ENCODE measurements around the gene CCDC197. TPM values are rescaled to one million over a fixed set of nuclear protein-coding genes. Genes with fewer than 3 reads are reported as not detected.

CCDC197 gene
- total RNA-seq, 2 experiments from 2014 or later: not detected

- intact Hi-C loops (cut with DNase I, micrococcal nuclease): loop anchor here in 1 of 2 experiments (2.0 kb wide), 1 partner anchor 17 kb away; no protein-coding TSS in a partner anchor
- Histone ChIP-seq H3K4me1 (ENCODE audit: insufficient read depth, low read length) (peaks cover 70% of the 10 kb centered on the region), H3K36me3 (ENCODE audit: insufficient read depth, low read length) (no peaks in the 10 kb centered on the region), H3K27me3 (ENCODE audit: control insufficient read depth in 1 of 2, insufficient read depth in 2 of 2, low read length in 2 of 2) (no peaks in the 10 kb centered on the region), H3K9me3 (ENCODE audit: control insufficient read depth in 1 of 2, insufficient read depth in 1 of 2, low read length in 2 of 2) (no peaks in the 10 kb centered on the region), H3K4me3 (ENCODE audit: low read length) (peak overlapping the region; percentile 49), H3K27ac (ENCODE audit: low read depth in 1 of 2, low read length in 2 of 2) (no peak overlapping the region)
- Mint-ChIP-seq H3K4me1 (ENCODE audit: low read depth) (peaks cover 62% of the 10 kb centered on the region), H3K27ac (no peak overlapping the region), H3K36me3 (ENCODE audit: low read depth) (no peaks in the 10 kb centered on the region), H3K9me3 (no peaks in the 10 kb centered on the region), H3K4me3 (no peak overlapping the region), H3K27me3 (no peaks in the 10 kb centered on the region)
- DNase-seq (no peak), ATAC-seq (ENCODE audit: poor library complexity) (no peak)
- ChIA-PET POLR2A (interaction anchor here (1.7 to 2.3 kb wide), 3 partner anchors 9 to 14 kb away, joined by 7 to 11 read pairs (median 8); no protein-coding TSS in a partner anchor), CTCF (interaction anchor here (0.9 to 3.0 kb wide), 2 partner anchors 14 to 17 kb away, joined by 3 to 21 read pairs; no protein-coding TSS in a partner anchor)
- no peak for TF ChIP-seq CTCF (IDR thresholded peaks at IDR 0.05)
Observed at GRCh38 chr14:93953739-93954515, 43.2 kb upstream of the CCDC197 start.

- Mint-ChIP-seq H3K27me3 (no peaks in the 10 kb centered on the region), H3K27ac (peak overlapping the region; percentile 73), H3K9me3 (no peaks in the 10 kb centered on the region), H3K4me3 (peak overlapping the region; percentile 56), H3K4me1 (ENCODE audit: low read depth) (peaks cover 67% of the 10 kb centered on the region), H3K36me3 (ENCODE audit: low read depth) (no peaks in the 10 kb centered on the region)
- TF ChIP-seq CTCF (IDR thresholded peaks at IDR 0.05): no peak
- no peak for ATAC-seq (ENCODE audit: poor library complexity)
- intact Hi-C loops (cut with DNase I, micrococcal nuclease): loop anchor here in 1 of 2 experiments (2.0 kb wide), 1 partner anchor 16 kb away; no protein-coding TSS in a partner anchor
- Histone ChIP-seq H3K4me1 (ENCODE audit: insufficient read depth, low read length) (peaks cover 75% of the 10 kb centered on the region), H3K27me3 (ENCODE audit: control insufficient read depth in 1 of 2, insufficient read depth in 2 of 2, low read length in 2 of 2) (no peaks in the 10 kb centered on the region), H3K4me3 (ENCODE audit: low read length) (peak overlapping the region; percentile 49), H3K27ac (ENCODE audit: low read depth in 1 of 2, low read length in 2 of 2) (no peak overlapping the region), H3K9me3 (ENCODE audit: control insufficient read depth in 1 of 2, insufficient read depth in 1 of 2, low read length in 2 of 2) (no peaks in the 10 kb centered on the region), H3K36me3 (ENCODE audit: insufficient read depth, low read length) (no peaks in the 10 kb centered on the region)
- DNase-seq: no peak
- CTCF ChIA-PET: interaction anchor here (0.9 to 3.0 kb wide), 2 partner anchors 15 to 17 kb away, joined by 3 to 21 read pairs; no protein-coding TSS in a partner anchor
- POLR2A ChIA-PET: interaction anchor here (1.7 to 2.3 kb wide), 2 partner anchors 9 to 15 kb away, joined by 7 to 11 read pairs; no protein-coding TSS in a partner anchor
Observed at GRCh38 chr14:93954516-93954830, 42.6 kb upstream of the CCDC197 start.

- ChIA-PET POLR2A (interaction anchor here (1.2 to 2.3 kb wide), 5 partner anchors 9 to 23 kb away, joined by 4 to 11 read pairs (median 7); partner anchors contain the start of gene ASB2), CTCF (interaction anchor here (0.8 to 3.0 kb wide), 3 partner anchors 15 to 16 kb away, joined by 3 to 21 read pairs (median 5); no protein-coding TSS in a partner anchor)
- Mint-ChIP-seq H3K9me3 (no peaks in the 10 kb centered on the region), H3K27me3 (no peaks in the 10 kb centered on the region), H3K4me1 (ENCODE audit: low read depth) (peaks cover 74% of the 10 kb centered on the region), H3K36me3 (ENCODE audit: low read depth) (no peaks in the 10 kb centered on the region), H3K27ac (peak overlapping the region; percentile 73), H3K4me3 (peak overlapping the region; percentile 68)
- peak in 13 of 14 experiments; percentile 25 to 85 (median 41) for DNase-seq
- TF ChIP-seq CTCF (IDR thresholded peaks at IDR 0.05): no peak
- intact Hi-C loops (cut with DNase I, micrococcal nuclease): loop anchor here (2.0 to 5.0 kb wide), 2 partner anchors 16 to 217 kb away; partner anchors contain the start of gene PPP4R4 (in 1 of the 2)
- Histone ChIP-seq H3K27me3 (ENCODE audit: control insufficient read depth in 1 of 2, insufficient read depth in 2 of 2, low read length in 2 of 2) (no peaks in the 10 kb centered on the region), H3K9me3 (ENCODE audit: control insufficient read depth in 1 of 2, insufficient read depth in 1 of 2, low read length in 2 of 2) (no peaks in the 10 kb centered on the region), H3K4me3 (ENCODE audit: low read length) (peak overlapping the region; percentile 49), H3K4me1 (ENCODE audit: insufficient read depth, low read length) (peaks cover 82% of the 10 kb centered on the region), H3K36me3 (ENCODE audit: insufficient read depth, low read length) (no peaks in the 10 kb centered on the region), H3K27ac (ENCODE audit: low read depth in 1 of 2, low read length in 2 of 2) (peak overlapping the region; percentile 42 to 71)
- ATAC-seq (ENCODE audit: poor library complexity): peak; percentile 30
Observed at GRCh38 chr14:93954900-93955849, 41.9 kb upstream of the CCDC197 start.

Measured in CD4-positive, alpha-beta T cell (primary cell).